MCF 10A (cell line): ENCODE data around the gene KANSL3. TPM values are rescaled to one million over a fixed set of nuclear protein-coding genes. Genes with fewer than 3 reads are reported as not detected.
"Not testable (repeated sequence)": the region's sequence is repeated elsewhere in the genome, so short reads cannot be mapped to it uniquely, and the experiment has no call there.

Experiments used
- BruUV-seq: library from RNA; stranded (reverse); fragments of 400-500 nt; replicated peaks from 2 replicates; lab custom pipeline; 2021; lab: Mats Ljungman, UMichigan
- CTCF ChIA-PET: fragments of 300-600 bp; sonication (Branson Sonifier 250); formaldehyde crosslinking; extraction: SDS; loops from one replicate; lab custom pipeline; 2021; ENCODE audit warnings: antibody characterized with exemption, inconsistent platforms; lab: Yijun Ruan, JAX
- POLR2A ChIA-PET: fragments of 300-600, 350-650 bp; sonication (Branson Sonifier 250); formaldehyde crosslinking; extraction: SDS; loops from one replicate; lab custom pipeline; 2020; ENCODE audit warnings: antibody characterized with exemption, inconsistent platforms; lab: Yijun Ruan, JAX
- DNase-seq: peaks from one replicate; pipeline ENCODE4 v3.0.0-alpha.2; 2018; ENCODE audit not compliant: unreplicated experiment
- H3K27ac Mint-ChIP-seq: one replicate; pipeline ENCODE4 v1.8.0; 2022; ENCODE audit warnings: mild to moderate bottlenecking, low read depth, mixed read lengths; ENCODE audit not compliant: unreplicated experiment
- H3K27me3 Mint-ChIP-seq: one replicate; pipeline ENCODE4 v1.8.0; 2022; ENCODE audit warnings: mixed read lengths; ENCODE audit not compliant: insufficient read depth, unreplicated experiment
- H3K36me3 Mint-ChIP-seq: one replicate; pipeline ENCODE4 v1.8.0; 2022; ENCODE audit warnings: mild to moderate bottlenecking, moderate library complexity, mixed read lengths; ENCODE audit not compliant: insufficient read depth, unreplicated experiment
- H3K4me1 Mint-ChIP-seq: one replicate; pipeline ENCODE4 v1.8.0; 2022; ENCODE audit warnings: mixed read lengths; ENCODE audit not compliant: insufficient read depth, unreplicated experiment
- H3K4me3 Mint-ChIP-seq: one replicate; pipeline ENCODE4 v1.8.0; 2022; ENCODE audit warnings: mild to moderate bottlenecking, moderate library complexity, mixed read lengths; ENCODE audit not compliant: unreplicated experiment
- H3K9me3 Mint-ChIP-seq: one replicate; pipeline ENCODE4 v1.8.0; 2022; ENCODE audit warnings: mixed read lengths; ENCODE audit not compliant: unreplicated experiment
- intact Hi-C: fragments of 100-400 bp; cut with micrococcal nuclease; formaldehyde crosslinking; loops from 2 replicates; pipeline ENCODE4 v1.14.1; 2022
- total RNA-seq: library from RNA; stranded (reverse); gene quantifications from 2 replicates; pipeline ENCODE4 v1.2.3, GENCODE V29; 2022
- TF ChIP-seq, protein P1 (sequence below): fragments of 200-600 bp; IDR thresholded peaks from one replicate; pipeline ENCODE4 v1.8.0; 2022; ENCODE audit warnings: antibody characterized with exemption, mild to moderate bottlenecking; ENCODE audit not compliant: unreplicated experiment

KANSL3 gene
- total RNA-seq, 1 experiment from 2014 or later = 41.4 TPM

DNA sequence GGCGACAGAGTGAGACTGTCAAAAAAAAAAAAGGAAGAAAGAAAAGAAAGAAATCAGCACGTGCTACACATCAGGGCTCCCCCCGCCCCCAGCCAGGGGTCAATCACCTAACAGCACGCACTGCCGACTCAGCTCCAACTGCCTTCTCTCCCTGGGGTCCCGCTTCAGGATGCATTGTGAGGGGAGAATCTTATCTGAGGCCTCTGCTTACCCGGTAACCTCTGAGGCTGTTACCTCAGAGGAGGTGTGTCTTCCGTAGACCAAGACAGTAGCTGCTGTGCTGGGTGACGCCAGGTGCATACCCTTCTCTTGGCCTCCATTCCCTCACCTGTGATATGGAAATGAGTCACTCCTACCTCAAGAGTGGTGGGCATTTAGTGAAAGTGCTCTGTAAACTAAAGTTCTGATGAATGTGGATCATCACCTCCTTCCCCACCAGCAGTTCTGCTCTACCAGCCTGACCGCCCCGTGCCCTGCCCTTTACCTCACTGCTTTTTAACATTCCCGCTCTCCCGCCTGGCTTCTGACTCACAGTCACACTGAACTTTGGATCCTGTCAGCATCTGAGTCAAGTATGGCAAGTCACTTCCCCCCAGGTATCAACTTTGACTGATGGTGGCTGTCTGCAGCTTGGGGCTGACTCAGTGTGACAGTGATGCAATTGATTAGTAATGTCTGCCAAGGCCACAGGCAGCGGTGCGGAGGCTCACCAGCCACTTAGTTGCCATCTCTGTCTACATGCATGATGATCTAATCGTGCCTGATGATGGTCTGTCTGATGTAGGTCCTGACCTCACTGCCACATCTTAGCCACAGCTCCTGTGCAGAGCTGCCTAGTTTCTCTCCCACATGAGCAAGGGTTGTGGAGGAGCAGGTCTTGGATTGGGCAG lies 81.4 kb downstream of the KANSL3 start:
- intact Hi-C loops = no loop called here
- TF ChIP-seq, protein P1, sequence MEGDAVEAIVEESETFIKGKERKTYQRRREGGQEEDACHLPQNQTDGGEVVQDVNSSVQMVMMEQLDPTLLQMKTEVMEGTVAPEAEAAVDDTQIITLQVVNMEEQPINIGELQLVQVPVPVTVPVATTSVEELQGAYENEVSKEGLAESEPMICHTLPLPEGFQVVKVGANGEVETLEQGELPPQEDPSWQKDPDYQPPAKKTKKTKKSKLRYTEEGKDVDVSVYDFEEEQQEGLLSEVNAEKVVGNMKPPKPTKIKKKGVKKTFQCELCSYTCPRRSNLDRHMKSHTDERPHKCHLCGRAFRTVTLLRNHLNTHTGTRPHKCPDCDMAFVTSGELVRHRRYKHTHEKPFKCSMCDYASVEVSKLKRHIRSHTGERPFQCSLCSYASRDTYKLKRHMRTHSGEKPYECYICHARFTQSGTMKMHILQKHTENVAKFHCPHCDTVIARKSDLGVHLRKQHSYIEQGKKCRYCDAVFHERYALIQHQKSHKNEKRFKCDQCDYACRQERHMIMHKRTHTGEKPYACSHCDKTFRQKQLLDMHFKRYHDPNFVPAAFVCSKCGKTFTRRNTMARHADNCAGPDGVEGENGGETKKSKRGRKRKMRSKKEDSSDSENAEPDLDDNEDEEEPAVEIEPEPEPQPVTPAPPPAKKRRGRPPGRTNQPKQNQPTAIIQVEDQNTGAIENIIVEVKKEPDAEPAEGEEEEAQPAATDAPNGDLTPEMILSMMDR = no peak
- peak; percentile 90 for DNase-seq
- no TSS peak for BruUV-seq
- ChIA-PET POLR2A (interaction anchor here (1.5 to 3.7 kb wide), 2 partner anchors 16 to 23 kb away, joined by 7 to 19 read pairs; no protein-coding TSS in a partner anchor), CTCF (interaction anchor here (0.7 to 4.7 kb wide), 8 partner anchors 10 to 148 kb away, joined by 3 to 50 read pairs (median 8); no protein-coding TSS in a partner anchor)
- H3K36me3 Mint-ChIP-seq = no peaks in the 10 kb centered on the region
- H3K27me3 Mint-ChIP-seq = no peaks in the 10 kb centered on the region
- H3K4me3 Mint-ChIP-seq = no peak overlapping the region
- peak overlapping the region; percentile 41 for H3K27ac Mint-ChIP-seq
- H3K4me1 Mint-ChIP-seq = peaks cover 7% of the 10 kb centered on the region
- H3K9me3 Mint-ChIP-seq = peaks cover 7% of the 10 kb centered on the region

DNA sequence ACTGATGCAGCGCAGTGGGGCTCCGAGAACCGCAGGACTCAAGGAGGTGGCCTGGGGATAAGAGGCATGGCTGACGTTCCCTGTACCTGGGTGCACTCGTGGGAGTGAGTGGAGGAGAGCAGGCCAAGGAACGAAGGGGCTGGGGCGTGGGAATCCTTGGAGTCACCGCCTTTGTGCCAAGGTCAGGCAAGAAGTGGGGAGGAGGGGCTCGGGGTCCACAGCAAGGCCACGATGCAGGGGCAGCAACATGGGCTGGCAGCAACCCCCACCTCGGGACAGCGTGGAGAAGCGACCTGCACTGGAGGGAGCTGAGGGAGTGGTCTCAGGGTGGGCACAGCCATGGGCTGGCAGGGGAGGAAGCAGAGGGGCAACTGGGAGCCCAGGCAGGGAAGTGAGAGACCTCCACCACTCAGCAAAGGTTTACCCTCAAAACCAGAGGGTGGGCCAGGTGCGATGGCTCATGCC lies 82.9 kb downstream of the KANSL3 start:
- ChIA-PET POLR2A (interaction anchor here (0.6 to 3.7 kb wide), 3 partner anchors 11 to 30 kb away, joined by 3 to 19 read pairs (median 4); no protein-coding TSS in a partner anchor), CTCF (interaction anchor here (0.5 to 4.7 kb wide), 29 partner anchors 8 to 408 kb away, joined by 3 to 50 read pairs (median 4); partner anchors contain the start of genes NEURL3 and SNRNP200)
- peaks cover 7% of the 10 kb centered on the region for H3K4me1 Mint-ChIP-seq
- H3K9me3 Mint-ChIP-seq = peaks cover 7% of the 10 kb centered on the region
- H3K4me3 Mint-ChIP-seq = no peak overlapping the region
- no peak overlapping the region for H3K27ac Mint-ChIP-seq
- H3K27me3 Mint-ChIP-seq = no peaks in the 10 kb centered on the region
- no peaks in the 10 kb centered on the region for H3K36me3 Mint-ChIP-seq
- no peak for DNase-seq
- intact Hi-C loops = loop anchor here (2.0 kb wide), 1 partner anchor 46 kb away; no protein-coding TSS in a partner anchor
- TF ChIP-seq, protein P1 = no peak
- BruUV-seq = no TSS peak

DNA sequence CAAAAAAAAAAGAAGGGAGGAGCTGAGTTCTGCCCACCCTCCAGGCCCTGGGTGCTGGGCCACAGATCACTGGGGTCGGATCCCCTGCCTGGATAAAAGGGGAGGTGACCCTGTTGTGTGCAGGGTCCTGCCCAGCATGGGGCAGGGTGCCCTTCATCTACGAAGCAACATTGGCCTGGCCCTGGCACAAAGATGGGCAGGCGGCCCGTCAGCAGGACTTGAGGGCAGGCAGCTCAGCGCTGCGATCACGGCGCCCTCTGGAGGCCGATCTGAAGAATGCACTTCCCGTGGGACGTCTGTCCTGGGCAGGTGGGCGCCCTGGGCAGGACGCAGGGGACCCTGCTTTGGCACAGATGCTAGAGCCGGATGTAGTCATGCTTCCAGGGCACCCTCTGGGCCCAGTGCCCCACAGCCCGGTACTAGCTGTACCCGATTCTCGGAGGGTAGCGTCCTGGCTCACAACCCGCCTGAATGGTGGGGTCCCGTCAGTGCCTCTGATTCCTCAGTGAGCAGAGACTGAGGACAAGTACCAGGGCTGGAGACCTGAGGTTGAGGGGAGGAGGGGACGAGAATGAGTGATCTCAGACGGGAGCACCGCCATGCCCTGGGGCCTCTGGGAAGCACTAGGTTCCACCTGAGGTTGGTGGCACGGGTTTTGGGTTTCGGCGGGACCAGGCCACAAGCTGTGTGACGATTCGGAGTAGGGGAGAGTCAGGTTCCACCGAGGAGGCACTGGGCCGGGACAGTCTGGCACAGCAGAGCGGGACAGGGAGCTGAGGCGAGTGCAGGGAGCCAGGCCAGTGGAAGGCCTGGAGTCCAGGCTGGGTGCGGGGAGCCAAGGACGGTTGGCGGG lies 83.6 kb downstream of the KANSL3 start:
- DNase-seq = peak; percentile 58
- POLR2A ChIA-PET = interaction anchor here (0.6 to 3.7 kb wide), 8 partner anchors 11 to 291 kb away, joined by 3 to 19 read pairs (median 4); no protein-coding TSS in a partner anchor

DNA sequence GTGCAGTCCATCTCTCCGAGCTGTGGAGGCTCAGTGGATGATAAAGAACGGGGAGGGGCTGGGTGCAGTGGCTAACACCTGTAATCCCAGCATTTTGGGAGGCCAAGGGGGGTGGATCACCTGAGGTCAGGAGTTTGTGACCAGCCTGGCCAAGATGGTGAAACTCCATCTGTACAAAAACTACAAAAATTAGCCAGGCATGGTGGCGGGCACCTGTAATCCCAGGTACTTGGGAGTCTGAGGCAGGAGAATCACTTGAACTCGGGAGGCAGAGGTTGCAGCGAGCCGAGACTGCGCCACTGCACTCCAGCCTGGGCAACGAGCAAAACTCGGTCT lies 84.2 kb downstream of the KANSL3 start:
- intact Hi-C loops = loop anchor here (1.0 to 2.0 kb wide), 3 partner anchors 17 to 147 kb away; no protein-coding TSS in a partner anchor
- not testable (repeated sequence) for H3K9me3 Mint-ChIP-seq, H3K36me3 Mint-ChIP-seq, H3K27me3 Mint-ChIP-seq, BruUV-seq, H3K4me1 Mint-ChIP-seq, DNase-seq, H3K27ac Mint-ChIP-seq, H3K4me3 Mint-ChIP-seq
- POLR2A ChIA-PET = interaction anchor here (0.6 to 3.7 kb wide), 6 partner anchors 10 to 246 kb away, joined by 3 to 19 read pairs (median 4); no protein-coding TSS in a partner anchor
- CTCF ChIA-PET = interaction anchor here (0.5 to 4.7 kb wide), 40 partner anchors 10 to 1973 kb away, joined by 3 to 50 read pairs (median 4); partner anchors contain the start of genes NEURL3 and SNRNP200

More for the DNA sequence above, 83.6 kb downstream of the KANSL3 start:
- BruUV-seq = no TSS peak
- H3K27me3 Mint-ChIP-seq = no peaks in the 10 kb centered on the region
- peaks cover 7% of the 10 kb centered on the region for H3K9me3 Mint-ChIP-seq
- intact Hi-C loops = loop anchor here (1.0 to 2.0 kb wide), 3 partner anchors 17 to 147 kb away; no protein-coding TSS in a partner anchor
- H3K4me1 Mint-ChIP-seq = peaks cover 7% of the 10 kb centered on the region
- no peak overlapping the region for H3K27ac Mint-ChIP-seq
- TF ChIP-seq, protein P1 = peak; percentile 89
- H3K4me3 Mint-ChIP-seq = no peak overlapping the region
- CTCF ChIA-PET = interaction anchor here (0.5 to 4.7 kb wide), 48 partner anchors 9 to 878 kb away, joined by 3 to 50 read pairs (median 4); partner anchors contain the start of genes NEURL3 and SNRNP200
- no peaks in the 10 kb centered on the region for H3K36me3 Mint-ChIP-seq
